Measurements from ENCODE around the gene MYO1E.
"Not testable (repeated sequence)": the region's sequence is repeated elsewhere in the genome, so short reads cannot be mapped to it uniquely, and the experiment has no call there.

MYO1E gene

GRCh38 chr15:59387196-59387878 is 14.7 kb upstream of the MYO1E start:
- DNase-seq (ENCODE audit: low read depth), result not testable (repeated sequence)

GRCh38 chr15:59385171-59385570 is 12.5 kb upstream of the MYO1E start:
- no peak for DNase-seq (ENCODE audit: low read depth)

DNA sequence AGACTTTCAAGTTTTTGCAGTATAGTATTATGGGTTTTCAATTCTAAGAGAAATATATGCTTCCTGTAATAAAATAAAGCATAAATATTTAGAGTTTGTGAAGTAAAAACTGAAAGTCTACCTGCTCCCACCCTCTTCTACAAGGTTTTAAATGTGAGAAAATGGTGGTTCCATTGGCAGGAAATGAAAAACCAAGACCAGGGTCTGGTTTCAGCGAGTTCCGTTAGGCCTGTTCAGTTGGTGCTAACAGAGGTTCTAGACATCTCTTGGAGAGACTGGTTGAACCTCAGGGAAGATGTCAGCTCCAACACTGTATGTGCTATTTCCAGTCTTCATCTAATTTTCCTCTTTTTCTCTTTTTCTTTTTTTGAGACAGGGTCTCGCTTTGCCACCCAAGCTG is 11.8 kb upstream of the MYO1E start:
- DNase-seq (ENCODE audit: low read depth), result no peak

GRCh38 chr15:59380902-59381610 is 8.4 kb upstream of the MYO1E start:
- DNase-seq (ENCODE audit: low read depth), result no peak

GRCh38 chr15:59379531-59379930 is 6.9 kb upstream of the MYO1E start:
- no peak for DNase-seq (ENCODE audit: low read depth)

DNA sequence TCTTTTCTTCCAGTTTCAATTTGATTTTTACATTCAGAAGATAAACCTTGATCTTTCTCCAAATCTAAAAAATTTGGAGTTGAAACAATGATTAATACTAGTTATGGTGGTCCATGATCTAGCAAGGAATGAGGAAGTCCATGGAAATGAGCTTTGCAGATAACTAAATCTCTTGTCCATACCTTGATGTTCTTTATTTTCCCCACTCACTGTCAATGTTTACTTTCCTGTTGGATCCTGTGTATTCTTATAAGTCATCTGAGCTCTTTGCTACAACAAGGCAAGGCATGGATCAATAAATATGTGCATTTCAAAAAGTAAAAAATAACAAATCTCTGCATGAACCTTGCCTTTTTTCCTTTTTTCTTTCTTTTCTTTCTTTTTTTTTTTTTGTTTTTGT is 6.2 kb upstream of the MYO1E start:
- no peak for DNase-seq (ENCODE audit: low read depth)

DNA sequence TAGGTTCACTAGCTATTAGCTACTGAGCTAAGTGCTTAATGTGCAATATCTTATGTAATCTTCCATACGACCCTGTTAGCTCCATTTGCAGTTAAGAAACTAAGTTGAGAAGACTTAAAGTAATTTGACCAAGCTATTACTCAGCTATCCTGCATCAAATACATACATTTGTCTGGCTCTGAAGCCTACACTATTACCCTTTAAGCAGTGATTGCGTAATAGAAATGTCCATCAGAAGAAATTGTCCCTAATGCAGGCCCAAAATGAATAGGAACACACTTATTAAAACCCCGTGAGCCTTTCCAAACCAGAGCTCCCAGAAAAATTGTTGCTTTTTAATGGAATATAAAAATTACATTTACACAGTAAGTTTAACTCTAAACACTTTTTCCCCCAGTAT is 5.3 kb upstream of the MYO1E start:
- DNase-seq (ENCODE audit: low read depth), result no peak

GRCh38 chr15:59376733-59377132 is 4.1 kb upstream of the MYO1E start:
- DNase-seq (ENCODE audit: low read depth), result no peak

- no peak for DNase-seq (ENCODE audit: low read depth)
Measured at GRCh38 chr15:59373215-59373614, 544 bp upstream of the MYO1E start.

DNA sequence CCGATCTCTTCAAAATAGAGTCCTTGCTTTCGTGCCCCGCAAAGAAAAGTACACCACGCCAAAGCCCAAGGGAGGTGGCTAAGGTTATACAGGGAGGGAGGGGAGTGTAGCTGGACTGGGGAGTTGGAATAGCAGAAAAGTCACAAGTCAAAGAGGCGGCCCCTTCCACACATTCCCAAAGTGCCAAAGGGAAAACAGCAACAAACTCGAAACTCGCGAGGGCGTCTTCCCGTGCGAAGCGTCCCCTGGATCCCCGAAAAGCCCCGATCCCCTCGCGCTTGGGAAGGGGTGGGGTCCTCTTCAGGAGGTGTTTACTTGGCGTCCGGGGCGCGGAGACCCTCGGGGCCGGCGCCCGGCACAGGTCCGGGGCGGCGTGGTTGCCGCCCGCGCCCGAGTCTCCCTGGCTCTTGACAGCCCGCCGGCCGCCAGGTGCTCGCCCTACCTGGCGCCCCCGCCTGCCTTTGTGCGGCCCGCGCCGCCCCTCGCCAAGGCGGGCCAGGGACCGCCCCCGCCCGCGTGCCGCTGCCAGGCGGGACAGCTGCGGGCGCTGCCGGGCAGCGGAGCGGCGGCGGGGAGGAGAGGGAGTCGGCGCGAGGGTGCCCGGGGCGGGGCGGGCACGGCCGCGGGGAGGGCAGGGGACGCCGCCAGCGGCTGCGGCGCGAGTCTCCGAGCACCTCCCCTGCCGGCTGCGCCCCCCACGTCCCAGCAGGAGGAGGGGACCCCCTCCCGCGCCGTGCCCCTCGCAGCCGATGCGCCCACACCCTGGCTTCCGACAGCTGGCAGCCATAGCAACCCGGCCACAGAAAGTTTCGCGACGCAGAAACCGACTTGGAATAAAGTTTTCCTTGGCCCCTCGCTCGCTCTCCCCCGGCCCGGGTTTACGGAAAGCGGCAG is 966 bp downstream of the MYO1E start:
- no peak for DNase-seq (ENCODE audit: low read depth)

- no peak for DNase-seq (ENCODE audit: low read depth)
Measured at GRCh38 chr15:59369597-59369996, 3.1 kb downstream of the MYO1E start.

DNA sequence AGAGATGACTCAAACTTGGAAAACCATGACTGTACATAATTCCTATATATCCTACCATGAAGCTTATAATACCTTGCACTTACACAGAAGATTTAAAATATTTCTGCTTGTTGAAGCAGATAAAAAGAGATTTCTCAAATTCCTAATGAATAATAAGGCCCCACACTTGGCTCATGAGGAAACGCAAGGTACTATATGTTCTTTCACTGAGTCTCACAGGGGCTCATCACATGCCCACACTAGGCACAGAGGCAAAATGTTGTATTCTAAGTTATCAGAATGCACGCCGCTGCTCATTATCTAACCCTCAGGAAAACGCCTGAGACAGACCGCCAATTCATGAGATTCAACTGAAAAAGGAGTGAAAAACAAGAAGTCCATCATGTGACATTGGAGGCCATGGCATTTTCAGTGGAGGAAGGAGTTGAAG is 5.6 kb downstream of the MYO1E start:
- no peak for DNase-seq (ENCODE audit: low read depth)

DNA sequence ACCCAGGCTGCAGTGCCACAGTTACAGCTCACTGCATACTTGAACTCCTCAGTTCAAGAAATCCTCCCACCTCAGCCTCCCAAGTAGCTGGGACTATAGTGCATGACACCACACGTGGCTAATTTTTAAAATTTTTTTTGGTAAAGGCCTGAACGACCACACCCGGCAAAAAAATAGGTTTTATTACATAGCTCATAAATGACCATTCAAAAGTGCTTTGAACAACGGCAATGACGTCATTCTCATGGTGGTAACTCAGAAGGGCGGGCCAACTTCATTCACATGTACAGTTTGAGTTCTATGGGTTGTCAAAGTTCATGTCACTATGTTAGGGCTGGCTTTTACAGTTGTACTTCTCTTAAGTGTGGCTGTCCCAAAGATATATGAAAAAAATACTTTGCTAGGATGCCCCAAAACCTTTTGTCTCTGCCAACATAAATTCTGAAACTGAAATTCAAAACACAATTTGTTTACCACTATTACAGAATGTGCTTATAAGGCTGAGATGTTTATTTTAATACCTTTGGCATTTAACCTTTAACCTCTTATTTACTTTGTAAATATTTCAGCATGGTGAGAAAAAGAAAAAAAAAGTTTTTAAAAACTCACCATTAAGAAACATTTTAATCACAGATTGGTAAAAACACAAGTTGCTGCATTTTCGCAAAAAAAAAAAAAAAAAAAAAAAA is 6.2 kb downstream of the MYO1E start:
- DNase-seq (ENCODE audit: low read depth), result no peak

GRCh38 chr15:59364248-59364647 is 8.4 kb downstream of the MYO1E start:
- no peak for DNase-seq (ENCODE audit: low read depth)

DNA sequence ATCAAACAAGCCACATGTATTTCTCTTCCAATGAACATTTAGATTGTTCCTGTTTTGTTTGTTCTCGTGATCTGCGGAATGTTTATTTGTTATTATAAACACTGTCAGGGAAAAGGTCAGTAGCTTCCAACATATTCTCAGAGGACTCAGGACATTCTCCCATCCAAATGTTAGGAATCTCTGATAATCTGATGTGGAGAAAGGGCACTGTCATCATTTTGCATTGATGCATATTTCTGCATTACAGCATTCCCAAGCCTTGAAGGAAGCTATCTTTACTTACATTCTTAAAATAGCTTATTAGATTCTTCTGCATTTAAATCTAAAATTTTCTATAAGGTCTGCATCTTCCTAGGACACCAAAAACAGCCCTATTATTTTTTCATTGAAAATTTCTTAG is 10.3 kb downstream of the MYO1E start:
- no peak for DNase-seq (ENCODE audit: low read depth)

DNA sequence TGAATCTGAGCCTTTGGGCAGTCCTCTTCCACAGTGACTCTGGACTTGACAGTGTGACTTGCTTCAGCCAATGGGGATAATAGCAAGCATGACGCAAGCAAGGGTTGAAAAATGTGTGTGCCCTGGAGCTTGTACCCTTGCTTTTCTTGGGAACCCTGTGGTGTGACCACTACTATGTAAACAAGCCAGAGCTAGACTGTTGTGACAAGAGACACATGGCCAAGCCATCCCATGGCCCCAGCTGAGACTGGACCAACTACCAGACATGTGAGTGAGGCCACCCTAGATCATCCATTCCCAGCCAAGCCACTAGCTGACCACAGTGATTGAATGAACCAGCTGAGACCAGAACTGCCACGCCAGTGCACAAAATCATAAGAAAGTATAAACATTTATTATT is 11.8 kb downstream of the MYO1E start:
- DNase-seq (ENCODE audit: low read depth), result no peak

DNA sequence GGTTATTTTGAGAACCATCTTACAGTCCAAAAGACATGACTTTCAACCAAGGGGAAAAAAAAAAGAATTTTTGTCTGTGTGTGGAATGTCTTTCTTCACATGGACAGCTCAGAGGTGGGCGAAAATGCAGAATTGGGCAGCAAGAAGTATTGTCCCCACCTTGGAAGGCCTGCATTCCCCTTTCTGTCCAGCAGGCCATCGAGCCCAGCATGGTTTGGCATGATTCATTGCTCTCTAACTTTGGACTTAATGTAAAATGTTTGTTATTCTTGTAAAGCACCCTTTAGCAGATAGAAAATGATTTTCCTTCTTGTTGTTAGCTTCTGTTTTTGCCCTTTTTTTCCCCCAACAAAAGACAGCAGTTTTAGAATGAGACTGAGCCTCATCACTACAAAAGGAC is 12.4 kb downstream of the MYO1E start:
- DNase-seq (ENCODE audit: low read depth), result no peak

DNA sequence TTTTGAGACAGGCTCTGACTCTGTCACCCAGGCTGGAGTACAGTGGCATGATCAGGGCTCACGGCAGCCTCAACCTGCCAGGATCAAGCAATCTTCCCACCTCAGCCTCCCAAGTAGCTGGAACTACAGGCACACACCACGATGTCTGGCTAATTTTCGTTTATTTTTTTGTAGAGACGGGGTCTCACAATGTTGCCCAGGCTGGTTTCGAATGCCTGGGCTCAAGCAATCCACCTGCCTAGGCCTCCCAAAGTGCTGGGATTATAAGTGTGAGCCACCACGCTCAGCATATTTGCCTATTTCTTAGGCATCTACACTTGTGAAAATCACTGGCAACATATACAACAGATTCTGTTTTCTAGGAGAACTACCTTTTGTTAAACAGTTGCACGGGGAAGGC is 16.9 kb downstream of the MYO1E start:
- no peak for DNase-seq (ENCODE audit: low read depth)

GRCh38 chr15:59354417-59355031 is 18.1 kb downstream of the MYO1E start:
- no peak for DNase-seq (ENCODE audit: low read depth)

DNA sequence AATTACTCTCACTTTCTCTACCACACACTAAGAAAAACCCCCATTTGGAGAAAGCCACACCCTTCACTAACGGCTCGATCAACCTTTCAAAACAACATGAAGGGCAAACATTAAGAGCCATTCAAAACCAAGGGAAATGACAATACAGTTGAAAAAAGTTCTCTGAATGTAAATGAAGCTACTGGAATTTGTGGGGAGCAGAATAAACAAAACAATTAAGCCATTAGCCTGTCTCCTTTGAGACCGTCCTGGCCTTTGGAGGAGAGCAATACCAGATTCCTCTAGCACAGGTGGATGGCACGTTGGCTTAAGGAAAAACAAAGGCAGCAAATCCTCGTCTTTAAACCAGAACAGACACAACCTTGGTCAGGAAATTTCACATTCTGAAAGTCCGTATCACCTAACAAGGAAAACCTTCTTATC is 18.7 kb downstream of the MYO1E start:
- no peak for DNase-seq (ENCODE audit: low read depth)

DNA sequence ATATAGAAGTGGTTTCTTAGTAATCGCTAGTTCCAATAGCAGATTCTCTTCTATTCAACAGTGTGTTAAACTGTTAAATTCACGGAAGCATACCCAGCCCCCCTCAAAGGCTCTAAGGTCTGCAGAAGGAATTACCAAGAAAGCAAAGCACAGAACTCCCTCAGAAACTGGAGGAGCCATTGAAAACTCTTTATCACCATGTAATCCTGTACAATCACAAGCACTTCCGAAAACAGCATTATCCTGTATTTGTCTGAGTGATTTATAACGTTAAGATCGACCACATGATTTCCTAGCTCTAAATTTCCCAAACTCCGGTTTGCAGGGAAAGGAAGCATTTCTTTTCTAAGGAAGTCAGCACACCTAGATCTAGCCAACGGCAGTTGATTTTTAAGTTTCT is 20.0 kb downstream of the MYO1E start:
- no peak for DNase-seq (ENCODE audit: low read depth)

DNA sequence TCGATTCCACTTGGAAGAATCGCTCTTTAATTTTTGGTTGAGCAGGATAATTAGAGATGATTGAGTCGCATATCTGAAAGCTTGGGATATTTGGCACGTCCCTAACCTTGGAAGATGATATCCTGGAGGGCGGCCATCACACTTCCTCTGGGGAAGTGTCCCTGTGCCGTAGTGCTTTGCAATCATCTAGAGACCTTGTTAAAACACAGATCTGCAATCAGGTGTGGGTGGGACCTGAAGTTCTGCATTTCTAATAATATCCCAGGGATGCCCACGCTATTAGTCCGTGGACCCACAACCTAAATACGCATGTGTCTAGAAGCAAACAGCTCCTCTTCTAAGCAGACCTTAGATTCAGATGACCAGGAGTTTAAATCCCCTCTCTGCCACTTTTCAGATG is 20.5 kb downstream of the MYO1E start:
- no peak for DNase-seq (ENCODE audit: low read depth)

All from T follicular helper cell (primary cell).